Germinal center (tissue), 1 donor: ENCODE measurements around the gene RFC2.
"Not testable (repeated sequence)": the region's sequence is repeated elsewhere in the genome, so short reads cannot be mapped to it uniquely, and the experiment has no call there.

Experiments
- DNase-seq: peaks from one replicate; pipeline ENCODE4 v3.0.0; 2012; ENCODE audit warnings: mixed read lengths, low spot score

Gene RFC2

DNA sequence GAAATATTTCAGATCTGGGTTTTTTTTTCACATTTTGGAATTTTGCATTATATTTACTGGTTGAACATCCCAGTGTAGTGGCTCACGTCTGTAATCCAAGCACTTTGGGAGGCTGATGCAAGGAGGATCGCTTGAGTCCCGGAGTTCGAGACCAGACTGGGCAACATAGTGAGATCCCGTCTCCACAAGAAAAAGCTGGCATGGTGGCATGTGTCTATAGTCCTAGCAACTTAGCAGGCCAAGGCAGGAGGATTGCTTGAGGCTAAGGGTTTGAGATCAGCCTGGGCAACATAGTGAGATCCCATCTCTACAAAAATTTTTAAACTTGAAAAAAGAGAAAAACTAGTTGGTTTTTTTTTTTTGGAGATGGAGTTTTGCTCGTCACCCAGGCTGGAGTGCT is 6.0 kb downstream of the RFC2 start:
- DNase-seq: no peak

DNA sequence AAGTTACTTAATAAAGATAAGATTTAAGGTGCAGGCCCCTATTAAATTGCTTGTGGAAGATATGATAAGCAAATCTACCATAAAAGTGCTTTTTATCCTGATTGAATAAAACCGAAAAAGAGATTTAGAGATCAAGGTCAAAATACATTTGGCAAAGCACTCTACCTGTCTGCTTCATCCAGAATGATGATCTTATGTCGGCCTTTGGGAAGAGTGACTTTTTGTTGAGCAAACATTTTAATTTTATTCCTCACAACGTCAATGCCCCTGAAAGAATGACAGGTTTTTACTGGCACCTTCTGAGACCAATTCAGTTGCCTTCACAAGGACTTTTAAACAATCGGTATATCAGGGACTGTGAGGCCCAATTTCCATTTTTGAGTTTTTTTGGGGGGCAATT is 7.7 kb downstream of the RFC2 start:
- DNase-seq: no peak

- no peak for DNase-seq
Measured at GRCh38 chr7:74242122-74242443, 12.1 kb downstream of the RFC2 start.

DNA sequence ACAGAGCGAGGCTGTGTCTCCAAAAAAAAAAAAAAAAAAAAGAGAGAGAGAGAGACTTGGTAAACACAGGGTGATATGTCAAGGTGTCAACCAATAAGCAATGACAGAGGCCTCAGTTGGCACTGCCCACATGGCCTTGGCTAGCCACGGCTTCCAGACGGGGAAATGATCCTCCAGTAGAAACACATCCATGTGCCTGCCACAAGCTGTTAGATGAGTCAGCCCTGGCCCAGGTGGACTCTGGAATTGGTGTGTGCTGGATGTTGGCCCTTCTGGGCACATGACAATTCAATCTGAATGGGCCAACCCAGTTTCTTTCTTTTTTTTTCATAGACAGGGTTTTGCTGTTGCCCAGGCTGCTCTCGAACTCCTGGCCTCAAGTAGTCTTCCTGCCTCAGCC is 13.7 kb downstream of the RFC2 start:
- DNase-seq: peak; percentile 1

DNA sequence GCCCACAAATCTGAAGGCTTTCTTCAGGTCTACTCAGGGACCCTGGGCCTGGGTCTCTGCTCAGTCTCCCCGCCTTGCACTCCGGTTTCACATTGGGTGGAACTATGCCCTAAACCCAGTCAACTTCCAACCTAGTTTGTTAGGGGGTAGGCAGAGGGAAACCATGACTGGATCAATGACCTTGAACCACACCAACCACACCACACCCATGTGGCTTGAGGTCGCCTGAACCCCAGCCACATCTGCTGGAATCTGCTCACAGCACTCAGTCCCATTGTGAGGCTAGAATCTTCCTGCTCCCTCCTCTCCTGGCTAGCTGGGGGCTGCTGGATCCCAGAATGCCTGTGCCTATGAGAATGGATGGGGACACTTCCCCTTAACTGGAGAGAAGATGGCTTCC is 17.9 kb downstream of the RFC2 start:
- no peak for DNase-seq

DNA sequence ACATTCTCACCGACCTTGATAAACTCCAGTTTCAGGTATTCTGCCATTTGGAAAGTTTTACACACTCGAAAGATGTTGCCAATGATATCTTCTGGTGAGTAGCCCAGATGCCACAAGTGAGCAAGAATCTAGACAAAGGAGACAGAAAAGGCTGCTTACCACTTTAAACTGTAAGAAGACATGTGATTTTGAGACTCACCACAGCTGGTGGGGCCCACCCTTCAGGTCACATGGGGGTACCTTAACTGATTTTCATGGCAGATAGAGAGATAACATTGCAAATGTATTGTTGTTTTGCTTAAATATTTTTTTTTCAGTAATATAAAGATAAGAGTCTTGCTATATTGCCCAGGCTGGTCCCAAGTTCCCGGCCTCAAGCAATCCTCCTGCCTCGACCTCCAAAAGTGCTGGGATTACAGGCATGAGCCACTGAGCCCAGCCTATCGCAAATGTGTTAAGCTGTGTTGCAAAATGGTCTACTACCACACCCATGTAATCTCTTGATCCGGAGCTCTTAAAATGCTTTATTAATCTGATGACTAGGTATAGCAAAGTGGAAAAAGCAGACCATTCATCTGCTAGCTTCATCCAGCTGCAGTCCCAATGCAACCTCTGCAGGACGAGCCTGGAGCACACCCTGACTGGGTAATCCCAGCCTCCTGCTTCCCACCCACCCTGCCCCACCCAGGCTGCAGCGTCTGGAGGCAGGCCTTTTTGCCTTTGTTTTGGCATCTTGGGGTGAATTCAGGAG is 18.5 kb downstream of the RFC2 start:
- DNase-seq: peak; percentile 1

GRCh38 chr7:74233655-74234285 is 20.4 kb downstream of the RFC2 start:
- DNase-seq: no peak

- peak; percentile 73 for DNase-seq
Measured at GRCh38 chr7:74231232-74231590, 23.0 kb downstream of the RFC2 start.

- DNase-seq: peak; percentile 62
Measured at GRCh38 chr7:74230446-74231231, 23.6 kb downstream of the RFC2 start.

GRCh38 chr7:74228951-74229900 is 25.0 kb downstream of the RFC2 start:
- DNase-seq: peak; percentile 15

GRCh38 chr7:74226633-74227032 is 27.6 kb downstream of the RFC2 start:
- DNase-seq: peak; percentile 1

GRCh38 chr7:74225400-74225799 is 28.8 kb downstream of the RFC2 start:
- DNase-seq: no peak

DNA sequence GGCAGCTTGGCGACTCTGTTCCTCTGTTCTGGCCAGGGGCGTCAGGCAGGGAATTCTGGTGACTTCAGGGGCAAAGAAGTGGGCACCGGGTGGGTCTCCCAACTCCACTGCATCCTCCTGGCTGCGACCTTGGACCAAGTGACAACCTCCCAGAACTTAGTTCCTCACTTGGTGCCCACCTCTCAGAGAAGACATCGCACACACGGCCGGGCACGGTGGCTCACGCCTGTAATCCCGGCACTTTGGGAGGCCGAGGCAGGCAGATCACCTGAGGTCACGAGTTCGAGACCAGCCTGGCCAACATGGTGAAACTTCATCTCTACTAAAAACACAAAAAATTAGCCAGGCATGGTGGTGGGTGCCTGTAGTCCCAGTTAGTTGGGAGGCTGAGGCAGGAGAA is 29.3 kb downstream of the RFC2 start:
- DNase-seq: not testable (repeated sequence)

DNA sequence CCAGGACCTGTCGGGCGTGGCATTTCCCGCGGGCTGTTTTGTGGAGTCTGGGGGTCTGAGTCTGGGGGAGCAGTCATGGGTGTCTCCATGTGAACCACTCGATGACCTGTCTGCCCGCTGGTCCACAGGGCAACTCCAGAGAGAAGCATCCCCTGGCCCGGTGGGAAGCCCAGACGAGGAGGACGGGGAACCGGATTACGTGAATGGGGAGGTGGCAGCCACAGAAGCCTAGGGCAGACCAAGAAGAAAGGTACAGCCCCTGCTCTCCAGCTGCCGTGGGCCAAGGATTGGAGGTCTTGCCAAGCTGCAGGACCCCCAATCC is 29.7 kb downstream of the RFC2 start:
- peak; percentile 8 for DNase-seq

- peak; percentile 3 for DNase-seq
Measured at GRCh38 chr7:74223711-74224510, 30.3 kb downstream of the RFC2 start.

- no peak for DNase-seq
Measured at GRCh38 chr7:74222851-74223710, 31.1 kb downstream of the RFC2 start.

DNA sequence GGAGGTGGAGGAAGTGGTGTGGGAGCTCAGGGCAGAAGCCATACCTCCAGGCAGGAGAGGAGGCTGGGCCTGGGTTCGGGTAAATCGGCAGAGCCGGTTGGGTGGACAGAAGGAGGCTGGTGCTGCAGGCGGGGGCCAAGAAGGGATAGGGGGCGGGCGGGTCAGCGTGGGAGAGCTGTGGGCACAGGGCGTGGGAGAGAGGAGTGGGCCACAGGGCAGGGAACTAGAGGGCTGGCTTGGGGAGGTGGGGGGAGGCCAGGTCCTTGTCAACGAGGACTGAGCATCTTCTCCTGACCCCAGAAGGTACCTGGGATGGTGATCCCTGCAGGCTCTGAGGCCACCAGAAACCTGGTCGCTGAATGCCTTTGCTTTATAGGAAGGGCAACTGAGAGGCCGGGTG is 32.5 kb downstream of the RFC2 start:
- DNase-seq: no peak

DNA sequence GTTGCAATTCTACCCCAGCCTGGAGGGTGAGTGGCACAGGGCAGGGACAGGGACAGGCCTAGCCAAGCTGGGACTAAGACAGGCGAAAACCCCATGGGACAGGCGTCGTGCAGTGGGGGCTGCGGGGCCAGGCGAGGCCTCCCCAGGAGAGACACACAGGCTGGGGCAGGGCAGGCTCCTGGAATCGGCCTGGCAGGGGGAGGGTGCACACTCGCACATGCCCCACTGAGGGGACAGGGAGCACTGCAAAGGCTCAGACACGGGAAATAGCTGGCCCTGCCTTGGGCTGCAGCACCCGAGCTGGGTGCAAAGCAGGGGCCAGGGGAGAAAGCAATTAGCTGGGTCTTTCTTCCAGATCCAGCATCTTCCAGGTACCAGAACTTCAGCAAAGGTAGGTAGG is 34.0 kb downstream of the RFC2 start:
- DNase-seq: no peak

DNA sequence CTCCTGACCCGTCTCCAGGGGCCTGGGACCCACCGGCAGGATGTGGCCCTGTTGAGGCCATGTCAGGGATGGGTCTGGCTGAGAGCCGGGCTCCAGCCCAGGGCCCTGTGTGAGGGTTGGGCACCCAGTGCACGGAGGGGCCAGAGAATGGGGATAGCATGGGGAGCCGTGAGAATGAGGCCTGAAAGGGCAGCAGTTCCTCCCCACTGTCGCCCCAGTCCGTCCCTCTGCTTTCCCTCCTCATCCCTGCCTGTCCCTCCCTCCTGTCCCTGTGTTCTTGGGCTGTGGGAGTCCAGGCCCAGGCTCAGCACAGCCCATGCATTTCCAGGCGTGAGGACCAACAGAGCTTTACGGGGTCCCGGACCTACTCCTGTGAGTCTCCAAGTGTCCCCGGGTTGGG is 34.8 kb downstream of the RFC2 start:
- no peak for DNase-seq

DNA sequence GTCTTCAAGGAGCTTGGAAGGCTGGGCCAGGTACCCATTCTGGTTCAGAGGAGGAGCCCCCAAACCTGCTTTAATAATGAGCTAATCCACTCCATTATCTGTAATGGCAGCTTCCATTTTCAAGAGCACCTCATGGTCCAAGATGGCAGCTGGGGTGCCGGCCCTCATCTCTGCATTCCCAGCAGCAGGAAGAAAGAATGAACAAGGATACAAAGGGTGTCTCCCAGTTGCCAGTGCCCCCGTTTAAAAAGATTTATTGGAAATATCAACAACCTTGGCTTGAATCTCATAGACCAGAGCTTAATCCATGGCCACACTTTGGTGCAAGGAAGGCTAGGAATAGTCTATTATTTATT is 35.9 kb downstream of the RFC2 start:
- DNase-seq: no peak
